A172 (cell line): ENCODE data around the gene RAB44. TPM values are rescaled to one million over a fixed set of nuclear protein-coding genes. Genes with fewer than 3 reads are reported as not detected.
A peak's percentile ranks its signal among the peaks of the same experiment; 100 is the strongest.
"Not testable (repeated sequence)": the region's sequence is repeated elsewhere in the genome, so short reads cannot be mapped to it uniquely, and the experiment has no call there.

ENCODE experiments used
- DNase-seq: peaks from one replicate; pipeline ENCODE4 v3.0.0-alpha.2; 2015; ENCODE audit warnings: low spot score
- total RNA-seq: library from RNA; depleted of rRNA; stranded (reverse); fragments of >200 nt; shearing (Covaris generic); gene quantifications from 2 replicates; pipeline ENCODE4 v1.2.3, GENCODE V29; 2014; rRNA removed

The RAB44 gene
- total RNA-seq, result not detected in 2 replicates

DNA sequence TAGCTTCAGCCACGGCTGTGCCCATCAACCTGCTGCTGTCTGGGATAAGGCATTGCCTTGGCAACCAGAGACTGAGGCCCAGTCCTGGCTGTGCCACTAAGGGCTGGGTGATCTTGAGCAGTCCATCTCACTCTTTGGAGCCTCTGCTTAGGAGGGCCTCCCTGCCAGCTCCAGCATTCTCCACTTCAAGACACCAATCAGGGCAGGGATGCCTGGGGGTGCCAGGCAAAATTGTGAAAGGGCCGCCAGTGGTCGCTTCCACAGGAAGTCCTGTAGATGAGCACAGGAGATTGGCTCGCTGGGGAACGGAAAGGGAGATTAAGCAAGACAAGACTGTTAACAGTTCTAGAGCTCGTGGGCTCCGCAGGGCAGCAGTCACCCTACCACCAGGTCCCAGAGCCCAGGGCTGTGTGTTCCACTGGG, at the start of gene RAB44:
TSS of gene RAB44 (plus strand) at position 346 of the 423 bp plus-strand sequence. CDS start 6,410 bp downstream, outside the sequence.
- DNase-seq, result no peak

DNA sequence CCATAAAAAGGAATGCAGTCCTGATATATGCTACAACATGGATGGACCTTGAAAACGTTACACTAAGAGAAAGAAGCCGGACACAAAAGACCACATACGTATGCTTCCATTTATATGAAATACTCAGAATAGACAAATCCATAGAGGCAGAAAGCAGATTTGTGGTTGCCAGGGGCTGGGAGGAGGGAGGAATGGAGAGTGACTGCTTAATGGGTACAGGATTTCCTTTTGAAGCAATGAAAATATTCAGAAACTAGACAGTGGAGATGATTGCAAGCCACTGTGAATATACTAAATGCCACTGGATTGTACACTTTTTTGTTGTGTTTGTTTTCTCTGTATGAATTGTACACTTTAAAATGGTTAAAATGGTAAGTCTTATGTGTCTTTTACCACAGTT, 48.5 kb upstream of the RAB44 start:
- no peak for DNase-seq

- DNase-seq, result no peak
These were observed 47.7 kb upstream of the RAB44 start for GRCh38 chr6:36649701-36650484.

GRCh38 chr6:36650848-36651478, 46.7 kb upstream of the RAB44 start:
- DNase-seq, result no peak

GRCh38 chr6:36651659-36652379, 45.8 kb upstream of the RAB44 start:
- no peak for DNase-seq

- DNase-seq, result not testable (repeated sequence)
These were observed 43.2 kb upstream of the RAB44 start for GRCh38 chr6:36654469-36654868.

DNA sequence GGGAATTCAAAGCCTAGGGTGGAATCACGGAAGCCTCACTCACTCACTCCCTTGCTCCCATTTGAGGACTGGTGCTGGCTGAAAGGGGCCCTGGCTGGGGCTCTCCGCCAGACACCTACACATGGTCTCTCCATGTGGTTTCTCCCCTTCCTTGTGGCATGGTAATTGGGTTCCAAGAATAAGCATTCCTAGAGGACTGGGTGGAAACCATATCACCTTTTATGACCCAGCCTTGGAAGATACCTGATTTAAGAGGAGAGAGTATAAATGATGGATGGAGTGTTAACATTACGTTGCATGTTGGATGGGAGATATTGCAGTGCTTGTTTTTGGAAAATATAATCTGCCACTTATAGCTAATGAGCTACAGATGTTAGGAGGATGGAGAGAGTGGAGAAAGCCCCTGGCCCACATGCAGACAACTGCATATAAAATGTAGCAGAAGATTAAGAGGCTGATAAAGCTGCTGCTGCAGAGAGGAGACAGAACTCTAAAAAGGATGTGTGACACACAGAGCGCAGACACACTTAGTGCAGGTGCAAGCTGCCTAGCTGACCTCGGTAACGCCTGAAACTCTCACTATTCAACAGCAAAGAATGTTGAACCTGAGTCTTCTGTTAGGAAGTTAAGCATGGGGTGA, 42.4 kb upstream of the RAB44 start:
- no peak for DNase-seq

DNA sequence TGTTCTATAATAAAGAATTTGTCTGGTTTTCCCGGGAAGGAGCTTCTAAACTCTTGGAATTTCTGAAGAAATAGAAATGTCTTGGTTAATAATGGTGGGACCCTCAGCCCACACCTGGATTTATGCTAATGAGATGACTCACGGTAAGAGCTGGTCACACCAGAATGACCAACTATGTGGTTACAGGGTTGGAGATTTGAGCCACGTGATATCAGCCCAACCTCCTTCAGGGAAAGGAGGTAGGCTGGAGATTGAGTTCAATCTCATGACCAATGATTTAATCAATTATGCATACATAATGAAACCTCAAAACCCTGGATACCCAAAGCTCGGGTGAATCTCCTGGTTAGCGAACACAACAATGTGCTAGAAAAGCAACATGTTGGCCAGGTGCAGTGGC, 41.2 kb upstream of the RAB44 start:
- DNase-seq, result no peak

GRCh38 chr6:36657271-36657670, 40.4 kb upstream of the RAB44 start:
- DNase-seq, result no peak

DNA sequence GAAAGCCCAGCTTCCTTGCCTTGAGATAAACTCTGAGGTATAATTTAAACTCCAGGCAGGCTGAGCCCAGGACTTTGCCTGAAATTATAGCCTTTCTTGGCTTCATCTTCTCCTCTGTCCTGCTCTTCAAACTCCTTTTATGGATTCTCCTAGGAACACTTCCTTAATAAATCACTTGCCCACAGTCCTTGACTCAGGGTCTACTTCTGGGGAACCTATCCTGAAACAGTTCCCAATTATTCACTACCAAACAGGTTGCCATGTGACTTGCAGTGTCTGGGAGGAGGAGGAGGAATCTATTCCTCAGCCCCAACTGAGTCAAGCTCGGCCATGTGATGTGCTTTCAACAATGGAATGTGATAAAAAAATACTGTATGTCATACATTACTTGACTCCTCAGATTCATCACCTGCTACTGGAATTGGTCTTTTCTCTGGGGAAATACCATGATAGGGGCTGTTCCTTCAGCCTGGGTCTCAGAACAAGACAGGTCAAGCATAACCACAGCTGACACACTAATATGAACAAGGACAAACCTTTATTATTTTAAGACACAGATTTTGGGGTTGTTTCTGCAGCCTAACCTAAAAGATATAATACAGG, 39.6 kb upstream of the RAB44 start:
- peak; percentile 81 for DNase-seq

- DNase-seq, result peak; percentile 52
These were observed 38.4 kb upstream of the RAB44 start for GRCh38 chr6:36659271-36659670.

DNA sequence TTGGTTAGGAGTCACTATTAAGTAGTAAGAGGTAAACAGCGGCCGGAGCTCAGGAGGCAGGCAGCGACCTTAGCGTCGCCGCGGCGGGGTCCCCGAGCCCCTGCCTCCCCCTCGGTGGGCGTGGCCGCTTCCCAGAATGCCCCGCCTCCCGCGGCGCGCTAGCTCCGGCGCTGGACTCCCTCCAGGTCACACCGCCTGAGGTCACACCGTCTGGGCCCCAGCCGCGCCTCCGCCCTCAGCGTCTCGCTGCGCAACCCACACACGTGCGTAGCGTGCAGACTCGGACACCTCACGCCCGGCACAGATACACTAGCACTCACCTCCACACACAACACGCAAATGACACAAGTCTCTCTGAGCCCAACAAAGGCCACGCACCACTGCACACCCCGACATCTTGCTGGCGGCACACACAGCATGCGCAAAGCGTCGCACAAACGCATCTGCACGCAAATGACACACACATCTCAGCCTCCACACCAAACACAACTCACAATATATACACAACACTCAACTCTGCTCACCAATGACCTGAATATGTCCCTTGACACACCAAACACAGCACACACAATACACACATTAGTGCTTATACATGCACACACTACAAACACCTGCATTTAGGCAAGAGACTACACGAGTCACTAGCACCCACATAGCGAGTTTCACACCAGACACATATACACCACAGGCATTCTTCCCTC, 36.7 kb upstream of the RAB44 start:
- no peak for DNase-seq

- no peak for DNase-seq
These were observed 35.2 kb upstream of the RAB44 start for GRCh38 chr6:36662380-36662779.

DNA sequence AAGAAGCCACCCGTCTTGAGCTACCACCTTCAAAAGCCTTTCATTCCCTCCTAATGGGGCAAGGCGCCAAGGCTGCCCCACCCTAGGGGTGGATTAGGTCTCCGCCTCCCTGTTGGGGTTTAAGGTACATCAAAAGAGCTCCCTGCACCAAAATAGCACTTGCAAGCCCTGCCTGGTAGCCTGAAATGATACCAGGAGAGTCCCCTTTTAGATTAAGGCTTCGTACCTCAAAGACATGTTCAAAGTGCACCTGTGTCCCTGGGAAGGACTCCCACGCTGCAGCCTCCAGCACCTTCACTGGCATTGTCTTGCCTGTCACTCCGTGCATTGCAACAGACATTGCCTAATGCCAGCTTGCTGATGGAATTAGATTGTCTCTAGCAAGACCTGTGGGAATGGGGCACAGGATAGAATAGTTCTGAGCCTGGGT, 34.8 kb upstream of the RAB44 start:
- no peak for DNase-seq

GRCh38 chr6:36663504-36664446, 33.9 kb upstream of the RAB44 start:
- no peak for DNase-seq

GRCh38 chr6:36665180-36665579, 32.4 kb upstream of the RAB44 start:
- no peak for DNase-seq

GRCh38 chr6:36666287-36666686, 31.3 kb upstream of the RAB44 start:
- DNase-seq, result no peak

DNA sequence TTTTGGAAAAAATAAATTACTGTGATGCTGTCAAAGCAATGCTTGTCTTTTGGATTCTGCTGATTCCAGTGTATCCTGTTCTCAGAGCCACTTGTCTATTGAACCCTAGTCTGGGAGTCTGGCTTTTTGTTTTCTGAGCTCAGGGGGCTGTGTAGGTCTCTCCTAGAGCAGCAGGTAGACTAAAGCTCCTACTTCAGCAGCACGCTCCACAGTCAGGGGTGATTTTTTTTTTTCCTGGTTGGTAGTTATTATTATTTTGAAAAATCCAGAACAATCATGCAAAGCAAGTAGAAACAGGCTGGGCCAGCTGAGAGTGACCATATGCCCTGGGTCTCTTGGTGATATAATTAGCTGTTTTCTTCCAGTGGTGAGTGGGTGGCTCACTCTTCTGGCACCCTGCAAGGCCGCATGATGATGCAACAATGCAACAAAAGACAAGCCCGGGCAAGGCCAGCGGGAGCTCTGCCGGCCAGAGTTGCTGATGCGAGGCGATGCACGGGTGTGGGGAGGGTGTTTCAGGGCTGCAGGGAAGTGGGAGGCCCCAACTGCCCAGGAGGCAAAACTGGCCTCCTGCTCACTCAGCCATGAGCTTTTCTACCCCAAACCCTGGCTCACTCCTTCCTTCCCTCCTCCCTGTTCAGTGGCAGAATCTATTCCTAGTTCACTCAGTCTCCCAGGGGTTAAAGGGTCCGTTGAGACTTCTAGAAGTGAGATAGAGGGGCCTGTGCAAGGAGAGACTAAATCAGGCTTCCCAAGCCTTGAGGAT, 30.6 kb upstream of the RAB44 start:
- DNase-seq, result peak; percentile 84

- no peak for DNase-seq
These were observed 29.0 kb upstream of the RAB44 start for GRCh38 chr6:36668591-36668990.
